ENCODE data around the gene LRRC73. TPM values are rescaled to one million over a fixed set of nuclear protein-coding genes. Genes with fewer than 3 reads are reported as not detected.

LRRC73 gene
- 0.93 TPM for polyA plus RNA-seq (2012; ENCODE audit: insufficient read length, low read depth)

DNA sequence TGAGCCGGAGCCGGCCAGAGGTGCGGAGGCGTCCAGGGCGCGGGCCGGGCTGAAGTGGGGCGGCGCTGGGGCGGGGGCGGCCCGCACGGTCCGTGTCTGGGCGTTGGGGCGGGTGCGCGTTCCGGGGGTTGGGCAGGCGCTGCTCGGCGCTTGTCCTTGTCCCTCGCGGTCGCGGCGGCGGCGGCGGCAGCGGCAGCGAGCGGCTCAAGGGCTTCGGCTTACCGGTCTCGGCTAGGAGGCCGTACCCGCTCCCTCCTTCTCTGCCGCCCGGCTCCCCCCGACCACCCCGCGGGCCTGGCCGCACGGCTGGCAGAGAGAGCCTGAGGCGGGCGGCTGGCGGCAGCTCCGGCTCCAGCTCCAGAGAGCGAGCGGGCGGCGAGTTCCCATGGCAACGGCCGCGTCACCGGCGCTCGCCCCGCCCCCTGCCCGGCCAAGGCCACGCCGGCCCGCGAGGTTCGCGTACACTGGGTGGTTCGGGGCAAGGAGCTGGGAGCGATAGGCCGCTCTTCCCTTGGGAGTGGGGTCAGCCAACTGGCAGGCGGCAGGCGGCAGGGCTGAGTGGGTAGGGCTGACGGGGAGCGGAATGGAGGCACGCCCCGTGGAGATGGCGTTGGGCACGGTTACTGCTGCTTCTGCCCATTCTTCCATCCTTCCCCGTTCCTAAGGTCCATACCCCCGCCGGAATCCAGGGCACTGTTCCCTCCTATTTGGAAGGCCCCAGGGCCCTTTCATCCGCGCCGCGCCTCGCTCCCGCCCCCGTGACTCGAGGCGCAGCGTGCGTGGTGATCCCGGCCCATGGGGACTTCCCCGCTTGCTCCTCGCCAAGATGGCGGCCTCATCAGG lies at the start of gene LRRC73:
TSS of gene LRRC73 (minus strand) at position 363 of the 843 bp plus-strand sequence. CDS start 561 bp downstream, outside the sequence.
- TF ChIP-seq FOXP2 (optimal IDR thresholded peaks at IDR 0.05; ENCODE audit: borderline replicate concordance, extremely low read depth, extremely low read length, insufficient read depth) = peak; percentile 73
- no peak for TF ChIP-seq TAF1 (IDR thresholded peaks at IDR 0.05; ENCODE audit: borderline replicate concordance, insufficient read depth, low read length)
- TF ChIP-seq, protein P1, sequence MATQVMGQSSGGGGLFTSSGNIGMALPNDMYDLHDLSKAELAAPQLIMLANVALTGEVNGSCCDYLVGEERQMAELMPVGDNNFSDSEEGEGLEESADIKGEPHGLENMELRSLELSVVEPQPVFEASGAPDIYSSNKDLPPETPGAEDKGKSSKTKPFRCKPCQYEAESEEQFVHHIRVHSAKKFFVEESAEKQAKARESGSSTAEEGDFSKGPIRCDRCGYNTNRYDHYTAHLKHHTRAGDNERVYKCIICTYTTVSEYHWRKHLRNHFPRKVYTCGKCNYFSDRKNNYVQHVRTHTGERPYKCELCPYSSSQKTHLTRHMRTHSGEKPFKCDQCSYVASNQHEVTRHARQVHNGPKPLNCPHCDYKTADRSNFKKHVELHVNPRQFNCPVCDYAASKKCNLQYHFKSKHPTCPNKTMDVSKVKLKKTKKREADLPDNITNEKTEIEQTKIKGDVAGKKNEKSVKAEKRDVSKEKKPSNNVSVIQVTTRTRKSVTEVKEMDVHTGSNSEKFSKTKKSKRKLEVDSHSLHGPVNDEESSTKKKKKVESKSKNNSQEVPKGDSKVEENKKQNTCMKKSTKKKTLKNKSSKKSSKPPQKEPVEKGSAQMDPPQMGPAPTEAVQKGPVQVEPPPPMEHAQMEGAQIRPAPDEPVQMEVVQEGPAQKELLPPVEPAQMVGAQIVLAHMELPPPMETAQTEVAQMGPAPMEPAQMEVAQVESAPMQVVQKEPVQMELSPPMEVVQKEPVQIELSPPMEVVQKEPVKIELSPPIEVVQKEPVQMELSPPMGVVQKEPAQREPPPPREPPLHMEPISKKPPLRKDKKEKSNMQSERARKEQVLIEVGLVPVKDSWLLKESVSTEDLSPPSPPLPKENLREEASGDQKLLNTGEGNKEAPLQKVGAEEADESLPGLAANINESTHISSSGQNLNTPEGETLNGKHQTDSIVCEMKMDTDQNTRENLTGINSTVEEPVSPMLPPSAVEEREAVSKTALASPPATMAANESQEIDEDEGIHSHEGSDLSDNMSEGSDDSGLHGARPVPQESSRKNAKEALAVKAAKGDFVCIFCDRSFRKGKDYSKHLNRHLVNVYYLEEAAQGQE (IDR thresholded peaks at IDR 0.05; ENCODE audit: insufficient read depth in 1 of 2, low read depth in 2 of 2, low read length in 2 of 2) = no peak
- no peak for TF ChIP-seq SIN3A (IDR thresholded peaks at IDR 0.05; ENCODE audit: borderline replicate concordance, insufficient read depth, low read length)
- peak; percentile 27; the same call in 1 of the 2 replicates for TF ChIP-seq POLR2AphosphoS5 (IDR thresholded peaks at IDR 0.05; ENCODE audit: low read depth, low read length)

DNA sequence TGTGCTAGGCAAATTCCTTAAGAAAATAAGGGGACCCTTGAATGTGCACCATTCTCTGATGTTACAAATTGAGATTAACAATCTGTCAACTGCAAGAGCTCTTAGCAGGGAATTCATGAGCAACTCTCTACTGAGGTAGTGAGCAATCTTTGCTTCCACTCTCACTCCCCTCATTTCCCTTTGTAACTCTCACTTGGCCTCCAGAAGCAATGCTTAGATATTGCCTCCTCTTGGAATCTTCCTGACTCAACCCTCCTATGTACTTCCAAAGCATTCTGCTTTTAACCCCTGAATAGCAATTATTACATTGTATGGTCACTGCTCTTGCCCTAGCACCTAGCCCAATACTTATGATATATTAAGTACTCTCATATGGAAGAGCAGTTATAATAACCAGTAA lies 49.2 kb upstream of the LRRC73 start:
- TF ChIP-seq TAF1 (IDR thresholded peaks at IDR 0.05; ENCODE audit: borderline replicate concordance, insufficient read depth, low read length) = no peak
- TF ChIP-seq POLR2AphosphoS5 (IDR thresholded peaks at IDR 0.05; ENCODE audit: low read depth, low read length) = no peak

DNA sequence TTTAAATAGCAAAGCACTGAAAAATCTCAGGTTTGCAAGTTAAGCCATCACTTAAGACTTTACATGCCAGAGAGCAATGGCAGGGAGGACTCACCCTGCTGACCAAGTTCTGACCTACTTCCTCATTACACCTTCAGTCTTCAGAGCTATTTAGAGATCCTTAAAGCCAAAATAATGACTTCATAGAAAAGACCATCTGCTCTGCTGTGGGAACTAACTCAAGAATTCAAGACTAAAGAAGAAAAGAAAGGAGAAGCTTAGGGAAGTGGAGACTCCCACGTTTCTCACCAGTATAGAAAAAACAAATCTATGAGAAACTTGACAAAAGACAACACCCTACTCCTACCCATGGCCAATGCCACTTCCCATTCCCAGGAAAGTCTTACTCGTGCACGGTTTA lies 37.1 kb upstream of the LRRC73 start:
- TF ChIP-seq SIN3A (IDR thresholded peaks at IDR 0.05; ENCODE audit: borderline replicate concordance, insufficient read depth, low read length) (no peak), POLR2AphosphoS5 (IDR thresholded peaks at IDR 0.05; ENCODE audit: low read depth, low read length) (no peak), TAF1 (IDR thresholded peaks at IDR 0.05; ENCODE audit: borderline replicate concordance, insufficient read depth, low read length) (no peak), FOXP2 (optimal IDR thresholded peaks at IDR 0.05; ENCODE audit: borderline replicate concordance, extremely low read depth, extremely low read length, insufficient read depth) (no peak)
- TF ChIP-seq, protein P1 (IDR thresholded peaks at IDR 0.05; ENCODE audit: insufficient read depth in 1 of 2, low read depth in 2 of 2, low read length in 2 of 2) = no peak

GRCh38 chr6:43544461-43544860 lies 34.3 kb upstream of the LRRC73 start:
- no peak for TF ChIP-seq TAF1 (IDR thresholded peaks at IDR 0.05; ENCODE audit: borderline replicate concordance, insufficient read depth, low read length)
- no peak for TF ChIP-seq SIN3A (IDR thresholded peaks at IDR 0.05; ENCODE audit: borderline replicate concordance, insufficient read depth, low read length)

DNA sequence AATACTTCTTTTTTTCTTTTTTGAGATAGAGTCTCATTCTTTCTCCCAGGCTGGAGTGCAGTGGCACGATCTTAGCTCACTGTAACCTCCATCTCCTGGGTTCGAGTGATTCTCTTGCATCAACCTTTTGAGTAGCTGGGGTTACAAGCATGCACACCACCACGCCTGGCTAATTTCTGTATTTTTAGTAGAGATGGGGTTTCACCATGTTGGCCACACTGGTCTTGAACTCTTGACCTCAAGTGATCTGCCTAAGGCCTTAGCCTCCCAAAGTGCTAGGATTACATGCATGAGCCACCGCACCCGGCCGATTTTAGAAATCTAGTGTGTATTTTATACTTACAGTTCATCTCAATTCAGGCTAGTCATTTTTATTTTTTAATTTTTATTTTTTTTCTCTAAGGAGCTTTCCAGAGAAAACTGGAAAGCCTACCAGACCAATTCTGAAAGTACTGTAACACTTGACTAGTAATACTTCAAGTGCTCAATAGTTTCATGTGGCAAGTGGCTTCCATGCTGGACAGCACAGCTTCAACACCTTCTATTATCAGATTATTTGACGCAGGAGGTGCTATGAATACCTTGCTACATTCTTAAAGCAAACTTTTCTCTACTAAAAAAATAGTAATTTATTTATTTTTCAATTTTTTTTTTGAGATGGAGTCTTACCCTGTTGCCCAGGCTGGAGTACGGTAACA lies 31.8 kb upstream of the LRRC73 start:
- TF ChIP-seq FOXP2 (optimal IDR thresholded peaks at IDR 0.05; ENCODE audit: borderline replicate concordance, extremely low read depth, extremely low read length, insufficient read depth) (no peak), TAF1 (IDR thresholded peaks at IDR 0.05; ENCODE audit: borderline replicate concordance, insufficient read depth, low read length) (no peak), SIN3A (IDR thresholded peaks at IDR 0.05; ENCODE audit: borderline replicate concordance, insufficient read depth, low read length) (no peak), POLR2AphosphoS5 (IDR thresholded peaks at IDR 0.05; ENCODE audit: low read depth, low read length) (no peak)
- TF ChIP-seq, protein P1 (IDR thresholded peaks at IDR 0.05; ENCODE audit: insufficient read depth in 1 of 2, low read depth in 2 of 2, low read length in 2 of 2) = no peak

- TF ChIP-seq TAF1 (IDR thresholded peaks at IDR 0.05; ENCODE audit: borderline replicate concordance, insufficient read depth, low read length) = no peak
- TF ChIP-seq FOXP2 (optimal IDR thresholded peaks at IDR 0.05; ENCODE audit: borderline replicate concordance, extremely low read depth, extremely low read length, insufficient read depth) = no peak
- TF ChIP-seq, protein P1 (IDR thresholded peaks at IDR 0.05; ENCODE audit: insufficient read depth in 1 of 2, low read depth in 2 of 2, low read length in 2 of 2) = no peak
- TF ChIP-seq SIN3A (IDR thresholded peaks at IDR 0.05; ENCODE audit: borderline replicate concordance, insufficient read depth, low read length) = no peak
- no peak for TF ChIP-seq POLR2AphosphoS5 (IDR thresholded peaks at IDR 0.05; ENCODE audit: low read depth, low read length)
These were observed 30.4 kb upstream of the LRRC73 start for GRCh38 chr6:43540507-43540906.
